UCSD-AML1 (cell line): ENCODE data around the gene KLK1.

ENCODE experiments used
- DNase-seq: peaks from one replicate; lab custom pipeline; 2025; ENCODE audit not compliant: unreplicated experiment; lab: John Stamatoyannopoulos, UW

The KLK1 gene

DNA sequence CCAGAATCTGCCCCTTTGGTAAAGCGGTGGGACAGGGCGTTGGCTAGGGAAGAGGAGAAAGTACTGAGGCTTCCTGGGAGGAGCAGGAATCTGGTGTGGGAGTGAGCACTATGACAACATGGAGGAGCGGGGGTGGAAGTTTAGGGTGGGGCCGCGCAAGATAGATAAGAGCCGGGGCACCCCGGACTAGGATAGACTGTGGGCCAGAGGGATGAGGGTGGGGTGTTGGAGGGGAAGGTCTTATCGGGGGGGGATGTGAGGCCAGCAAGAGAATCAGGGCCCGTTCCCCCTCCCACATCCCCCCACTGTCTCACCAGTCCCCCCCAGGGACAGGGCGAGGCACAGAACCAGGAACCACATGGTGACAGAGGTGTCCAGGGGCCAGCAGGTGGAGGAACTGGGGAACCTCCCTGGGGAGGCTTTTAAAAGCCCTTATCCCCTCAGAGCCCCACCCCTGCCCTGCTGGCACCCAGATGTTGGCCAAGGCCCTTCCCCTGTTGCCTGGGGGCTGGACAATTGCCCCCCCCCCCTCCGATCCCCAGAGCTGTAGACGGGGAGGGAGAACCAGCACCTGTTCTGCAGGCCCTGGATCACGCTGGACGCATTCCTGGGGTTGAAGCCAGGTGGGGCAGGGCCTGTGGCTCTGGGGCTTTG, at the start of gene KLK1:
TSS of gene KLK1 (minus strand) at position 399 of the 654 bp plus-strand sequence. CDS start at position 360, 39 bp downstream.
- DNase-seq, result no peak

DNA sequence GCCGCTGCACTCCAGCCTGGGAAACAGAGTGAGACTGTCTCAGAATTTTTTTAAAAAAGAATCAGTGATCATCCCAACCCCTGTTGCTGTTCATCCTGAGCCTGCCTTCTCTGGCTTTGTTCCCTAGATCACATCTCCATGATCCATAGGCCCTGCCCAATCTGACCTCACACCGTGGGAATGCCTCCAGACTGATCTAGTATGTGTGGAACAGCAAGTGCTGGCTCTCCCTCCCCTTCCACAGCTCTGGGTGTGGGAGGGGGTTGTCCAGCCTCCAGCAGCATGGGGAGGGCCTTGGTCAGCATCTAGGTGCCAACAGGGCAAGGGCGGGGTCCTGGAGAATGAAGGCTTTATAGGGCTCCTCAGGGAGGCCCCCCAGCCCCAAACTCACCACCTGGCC, 49.5 kb upstream of the KLK1 start, which contains the start of gene KLK2:
TSS of gene KLK2 (plus strand) at position 384 of the 400 bp plus-strand sequence. CDS start 35 bp downstream, outside the sequence.
- no peak for DNase-seq

DNA sequence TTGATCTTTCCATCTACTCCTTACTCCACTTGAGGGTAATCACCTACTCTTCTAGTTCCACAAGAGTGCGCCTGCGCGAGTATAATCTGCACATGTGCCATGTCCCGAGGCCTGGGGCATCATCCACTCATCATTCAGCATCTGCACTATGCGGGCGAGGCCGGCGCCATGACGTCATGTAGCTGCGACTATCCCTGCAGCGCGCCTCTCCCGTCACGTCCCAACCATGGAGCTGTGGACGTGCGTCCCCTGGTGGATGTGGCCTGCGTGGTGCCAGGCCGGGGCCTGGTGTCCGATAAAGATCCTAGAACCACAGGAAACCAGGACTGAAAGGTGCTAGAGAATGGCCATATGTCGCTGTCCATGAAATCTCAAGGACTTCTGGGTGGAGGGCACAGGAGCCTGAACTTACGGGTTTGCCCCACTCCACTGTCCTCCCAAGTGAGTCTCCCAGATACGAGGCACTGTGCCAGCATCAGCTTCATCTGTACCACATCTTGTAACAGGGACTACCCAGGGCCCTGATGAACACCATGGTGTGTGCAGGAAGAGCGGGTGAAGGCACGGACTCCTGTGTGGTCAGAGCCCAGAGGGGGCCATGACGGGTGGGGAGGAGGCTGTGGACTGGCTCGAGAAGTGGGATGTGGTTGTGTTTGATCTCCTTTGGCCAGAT, 47.0 kb upstream of the KLK1 start:
- DNase-seq, result no peak

DNA sequence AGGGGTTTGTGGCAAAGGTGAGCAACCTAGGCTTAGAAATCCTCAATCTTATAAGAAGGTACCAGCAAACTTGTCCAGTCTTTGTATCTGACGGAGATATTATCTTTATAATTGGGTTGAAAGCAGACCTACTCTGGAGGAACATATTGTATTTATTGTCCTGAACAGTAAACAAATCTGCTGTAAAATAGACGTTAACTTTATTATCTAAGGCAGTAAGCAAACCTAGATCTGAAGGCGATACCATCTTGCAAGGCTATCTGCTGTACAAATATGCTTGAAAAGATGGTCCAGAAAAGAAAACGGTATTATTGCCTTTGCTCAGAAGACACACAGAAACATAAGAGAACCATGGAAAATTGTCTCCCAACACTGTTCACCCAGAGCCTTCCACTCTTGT, 45.9 kb upstream of the KLK1 start:
- no peak for DNase-seq

DNA sequence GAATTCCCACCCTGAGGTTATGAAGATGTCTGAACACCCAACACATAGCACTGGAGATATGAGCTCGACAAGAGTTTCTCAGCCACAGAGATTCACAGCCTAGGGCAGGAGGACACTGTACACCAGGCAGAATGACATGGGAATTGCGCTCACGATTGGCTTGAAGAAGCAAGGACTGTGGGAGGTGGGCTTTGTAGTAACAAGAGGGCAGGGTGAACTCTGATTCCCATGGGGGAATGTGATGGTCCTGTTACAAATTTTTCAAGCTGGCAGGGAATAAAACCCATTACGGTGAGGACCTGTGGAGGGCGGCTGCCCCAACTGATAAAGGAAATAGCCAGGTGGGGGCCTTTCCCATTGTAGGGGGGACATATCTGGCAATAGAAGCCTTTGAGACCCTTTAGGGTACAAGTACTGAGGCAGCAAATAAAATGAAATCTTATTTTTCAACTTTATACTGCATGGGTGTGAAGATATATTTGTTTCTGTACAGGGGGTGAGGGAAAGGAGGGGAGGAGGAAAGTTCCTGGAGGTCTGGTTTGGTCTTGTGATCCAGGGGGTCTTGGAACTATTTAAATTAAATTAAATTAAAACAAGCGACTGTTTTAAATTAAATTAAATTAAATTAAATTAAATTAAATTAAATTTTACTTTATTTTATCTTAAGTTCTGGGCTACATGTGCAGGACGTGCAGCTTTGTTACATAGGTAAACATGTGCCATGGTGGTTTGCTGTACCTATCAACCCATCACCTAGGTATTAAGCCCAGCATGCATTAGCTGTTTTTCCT, 38.1 kb upstream of the KLK1 start:
- no peak for DNase-seq

DNA sequence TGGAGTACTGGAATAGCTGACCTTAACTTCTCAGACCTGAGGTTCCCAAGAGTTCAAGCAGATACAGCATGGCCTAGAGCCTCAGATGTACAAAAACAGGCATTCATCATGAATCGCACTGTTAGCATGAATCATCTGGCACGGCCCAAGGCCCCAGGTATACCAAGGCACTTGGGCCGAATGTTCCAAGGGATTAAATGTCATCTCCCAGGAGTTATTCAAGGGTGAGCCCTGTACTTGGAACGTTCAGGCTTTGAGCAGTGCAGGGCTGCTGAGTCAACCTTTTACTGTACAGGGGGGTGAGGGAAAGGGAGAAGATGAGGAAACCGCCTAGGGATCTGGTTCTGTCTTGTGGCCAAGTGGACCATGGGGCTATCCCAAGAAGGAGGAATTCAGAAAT, 37.4 kb upstream of the KLK1 start:
- DNase-seq, result no peak

DNA sequence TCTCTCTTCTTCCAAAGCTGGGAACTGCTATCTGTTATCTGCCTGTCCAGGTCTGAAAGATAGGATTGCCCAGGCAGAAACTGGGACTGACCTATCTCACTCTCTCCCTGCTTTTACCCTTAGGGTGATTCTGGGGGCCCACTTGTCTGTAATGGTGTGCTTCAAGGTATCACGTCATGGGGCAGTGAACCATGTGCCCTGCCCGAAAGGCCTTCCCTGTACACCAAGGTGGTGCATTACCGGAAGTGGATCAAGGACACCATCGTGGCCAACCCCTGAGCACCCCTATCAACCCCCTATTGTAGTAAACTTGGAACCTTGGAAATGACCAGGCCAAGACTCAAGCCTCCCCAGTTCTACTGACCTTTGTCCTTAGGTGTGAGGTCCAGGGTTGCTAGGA, 36.3 kb upstream of the KLK1 start:
- no peak for DNase-seq

DNA sequence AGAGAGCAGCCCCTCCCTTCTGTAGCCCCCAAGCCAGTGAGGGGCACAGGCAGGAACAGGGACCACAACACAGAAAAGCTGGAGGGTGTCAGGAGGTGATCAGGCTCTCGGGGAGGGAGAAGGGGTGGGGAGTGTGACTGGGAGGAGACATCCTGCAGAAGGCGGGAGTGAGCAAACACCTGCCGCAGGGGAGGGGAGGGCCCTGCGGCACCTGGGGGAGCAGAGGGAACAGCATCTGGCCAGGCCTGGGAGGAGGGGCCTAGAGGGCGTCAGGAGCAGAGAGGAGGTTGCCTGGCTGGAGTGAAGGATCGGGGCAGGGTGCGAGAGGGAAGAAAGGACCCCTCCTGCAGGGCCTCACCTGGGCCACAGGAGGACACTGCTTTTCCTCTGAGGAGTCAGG, 35.3 kb upstream of the KLK1 start:
- no peak for DNase-seq

DNA sequence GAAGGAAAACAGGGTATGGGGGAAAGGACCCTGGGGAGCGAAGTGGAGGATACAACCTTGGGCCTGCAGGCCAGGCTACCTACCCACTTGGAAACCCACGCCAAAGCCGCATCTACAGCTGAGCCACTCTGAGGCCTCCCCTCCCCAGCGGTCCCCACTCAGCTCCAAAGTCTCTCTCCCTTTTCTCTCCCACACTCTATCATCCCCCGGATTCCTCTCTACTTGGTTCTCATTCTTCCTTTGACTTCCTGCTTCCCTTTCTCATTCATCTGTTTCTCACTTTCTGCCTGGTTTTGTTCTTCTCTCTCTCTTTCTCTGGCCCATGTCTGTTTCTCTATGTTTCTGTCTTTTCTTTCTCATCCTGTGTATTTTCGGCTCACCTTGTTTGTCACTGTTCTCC, 33.8 kb upstream of the KLK1 start:
- no peak for DNase-seq

DNA sequence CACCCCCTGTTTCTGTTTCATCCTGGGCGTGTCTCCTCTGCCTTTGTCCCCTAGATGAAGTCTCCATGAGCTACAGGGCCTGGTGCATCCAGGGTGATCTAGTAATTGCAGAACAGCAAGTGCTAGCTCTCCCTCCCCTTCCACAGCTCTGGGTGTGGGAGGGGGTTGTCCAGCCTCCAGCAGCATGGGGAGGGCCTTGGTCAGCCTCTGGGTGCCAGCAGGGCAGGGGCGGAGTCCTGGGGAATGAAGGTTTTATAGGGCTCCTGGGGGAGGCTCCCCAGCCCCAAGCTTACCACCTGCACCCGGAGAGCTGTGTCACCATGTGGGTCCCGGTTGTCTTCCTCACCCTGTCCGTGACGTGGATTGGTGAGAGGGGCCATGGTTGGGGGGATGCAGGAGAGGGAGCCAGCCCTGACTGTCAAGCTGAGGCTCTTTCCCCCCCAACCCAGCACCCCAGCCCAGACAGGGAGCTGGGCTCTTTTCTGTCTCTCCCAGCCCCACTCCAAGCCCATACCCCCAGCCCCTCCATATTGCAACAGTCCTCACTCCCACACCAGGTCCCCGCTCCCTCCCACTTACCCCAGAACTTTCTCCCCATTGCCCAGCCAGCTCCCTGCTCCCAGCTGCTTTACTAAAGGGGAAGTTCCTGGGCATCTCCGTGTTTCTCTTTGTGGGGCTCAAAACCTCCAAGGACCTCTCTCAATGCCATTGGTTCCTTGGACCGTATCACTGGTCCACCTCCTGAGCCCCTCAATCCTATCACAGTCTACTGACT, 31.2 kb upstream of the KLK1 start, which contains the start of gene KLK3:
TSS of gene KLK3 (plus strand) at position 280 of the 775 bp plus-strand sequence. CDS start at position 321, 41 bp downstream.
- no peak for DNase-seq

DNA sequence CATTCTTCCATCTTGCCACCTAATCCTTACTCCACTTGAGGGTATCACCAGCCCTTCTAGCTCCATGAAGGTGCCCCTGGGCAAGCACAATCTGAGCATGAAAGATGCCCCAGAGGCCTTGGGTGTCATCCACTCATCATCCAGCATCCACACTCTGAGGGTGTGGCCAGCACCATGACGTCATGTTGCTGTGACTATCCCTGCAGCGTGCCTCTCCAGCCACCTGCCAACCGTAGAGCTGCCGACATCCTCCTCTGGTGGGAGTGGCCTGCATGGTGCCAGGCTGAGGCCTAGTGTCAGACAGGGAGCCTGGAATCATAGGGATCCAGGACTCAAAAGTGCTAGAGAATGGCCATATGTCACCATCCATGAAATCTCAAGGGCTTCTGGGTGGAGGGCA, 28.0 kb upstream of the KLK1 start:
- DNase-seq, result no peak

DNA sequence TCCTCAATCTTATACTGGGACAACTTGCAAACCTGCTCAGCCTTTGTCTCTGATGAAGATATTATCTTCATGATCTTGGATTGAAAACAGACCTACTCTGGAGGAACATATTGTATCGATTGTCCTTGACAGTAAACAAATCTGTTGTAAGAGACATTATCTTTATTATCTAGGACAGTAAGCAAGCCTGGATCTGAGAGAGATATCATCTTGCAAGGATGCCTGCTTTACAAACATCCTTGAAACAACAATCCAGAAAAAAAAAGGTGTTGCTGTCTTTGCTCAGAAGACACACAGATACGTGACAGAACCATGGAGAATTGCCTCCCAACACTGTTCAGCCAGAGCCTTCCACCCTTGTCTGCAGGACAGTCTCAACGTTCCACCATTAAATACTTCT, 27.2 kb upstream of the KLK1 start:
- no peak for DNase-seq

DNA sequence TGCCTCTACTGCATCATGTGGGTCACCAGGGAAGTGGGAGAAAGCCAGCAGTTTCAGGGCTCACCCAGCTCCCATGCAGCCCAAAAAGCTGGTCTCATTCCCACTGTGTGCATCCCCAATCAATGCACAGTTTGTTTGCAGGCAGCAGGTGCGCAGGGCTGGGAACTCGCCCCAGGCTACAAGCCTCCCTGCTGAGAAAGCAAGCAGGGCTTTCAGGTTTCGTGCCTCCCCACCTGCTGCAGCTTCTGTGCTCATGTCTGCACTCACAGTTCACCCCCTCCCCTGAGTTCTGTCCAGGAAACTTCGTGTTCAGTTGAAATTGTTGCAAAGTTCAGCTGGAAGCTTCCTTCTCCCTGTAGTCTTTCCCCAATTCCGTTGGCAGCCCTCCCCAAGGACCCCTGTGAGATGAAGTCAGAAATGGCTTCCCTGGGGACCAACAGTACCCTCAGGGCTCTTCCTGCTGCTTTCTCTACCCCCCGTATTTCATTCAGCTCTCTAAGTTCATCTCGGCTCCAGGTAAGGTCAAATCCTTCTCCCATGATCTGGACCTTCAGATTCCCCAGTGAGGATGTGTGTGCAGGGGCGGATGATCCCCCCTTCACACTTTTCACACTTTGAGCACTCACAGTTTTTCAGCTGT, 20.8 kb upstream of the KLK1 start:
- DNase-seq, result no peak

DNA sequence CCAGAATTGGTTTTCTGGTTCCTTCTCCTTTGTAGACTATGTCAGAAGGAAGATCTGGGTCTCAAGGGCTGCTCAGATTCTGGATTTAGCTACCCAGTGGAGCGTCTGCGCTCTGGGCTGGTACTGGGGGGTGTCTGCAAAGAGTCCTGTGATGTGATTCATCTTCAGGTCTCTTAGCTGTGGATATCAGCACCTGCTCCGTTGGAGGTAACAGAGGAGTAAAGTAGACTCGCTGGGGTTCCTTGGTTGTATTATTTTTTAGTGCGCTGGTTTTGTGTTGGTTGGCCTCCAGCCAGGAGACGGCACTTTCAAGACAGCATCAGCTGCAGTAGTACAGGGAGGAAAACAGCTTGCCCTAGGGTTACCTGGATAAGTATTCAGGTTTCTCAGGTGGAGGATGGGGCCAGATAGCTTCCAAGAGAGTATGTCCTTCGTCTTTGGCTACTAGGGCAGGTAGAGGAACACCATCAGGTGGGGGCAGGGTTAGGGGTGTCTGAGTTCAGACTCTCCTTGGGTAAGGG, 20.2 kb upstream of the KLK1 start:
- DNase-seq, result no peak

DNA sequence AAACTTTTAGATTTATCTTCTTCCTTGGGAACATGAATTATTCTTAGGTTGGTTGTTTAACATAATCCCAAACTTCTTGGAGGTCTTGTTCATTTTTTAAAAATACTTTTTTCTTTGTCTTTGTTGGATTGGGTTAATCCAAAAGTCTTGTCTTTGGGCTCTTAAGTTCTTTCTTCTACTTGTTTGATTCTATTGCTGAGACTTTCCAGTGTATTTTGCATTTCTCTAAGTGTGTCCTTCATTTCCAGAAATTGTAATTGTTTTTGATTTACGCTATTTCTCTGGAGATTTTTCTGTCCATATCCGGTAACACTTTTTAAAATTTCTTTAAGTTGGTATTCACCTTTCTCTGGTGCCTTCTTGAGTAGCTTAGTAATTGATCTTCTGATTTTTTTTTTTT, 19.6 kb upstream of the KLK1 start:
- DNase-seq, result no peak

DNA sequence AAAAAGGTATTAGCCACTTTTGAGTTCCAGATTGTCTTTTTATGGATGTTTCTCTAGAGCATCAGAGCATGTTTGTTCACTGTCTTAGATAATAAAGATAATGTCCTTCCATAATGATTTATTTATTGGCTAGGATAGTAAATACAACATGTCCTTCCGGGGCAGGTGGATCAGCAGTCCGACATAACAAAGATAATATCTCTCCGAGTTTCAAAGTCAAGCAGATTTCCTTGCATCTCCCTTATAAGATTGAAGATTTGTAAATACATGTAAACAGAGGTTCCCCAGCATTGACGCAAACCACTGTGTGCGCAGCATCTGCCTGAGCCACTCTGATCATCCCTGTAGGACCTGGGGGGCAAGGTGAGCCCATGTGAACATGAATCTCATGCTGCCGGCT, 18.5 kb upstream of the KLK1 start:
- no peak for DNase-seq

DNA sequence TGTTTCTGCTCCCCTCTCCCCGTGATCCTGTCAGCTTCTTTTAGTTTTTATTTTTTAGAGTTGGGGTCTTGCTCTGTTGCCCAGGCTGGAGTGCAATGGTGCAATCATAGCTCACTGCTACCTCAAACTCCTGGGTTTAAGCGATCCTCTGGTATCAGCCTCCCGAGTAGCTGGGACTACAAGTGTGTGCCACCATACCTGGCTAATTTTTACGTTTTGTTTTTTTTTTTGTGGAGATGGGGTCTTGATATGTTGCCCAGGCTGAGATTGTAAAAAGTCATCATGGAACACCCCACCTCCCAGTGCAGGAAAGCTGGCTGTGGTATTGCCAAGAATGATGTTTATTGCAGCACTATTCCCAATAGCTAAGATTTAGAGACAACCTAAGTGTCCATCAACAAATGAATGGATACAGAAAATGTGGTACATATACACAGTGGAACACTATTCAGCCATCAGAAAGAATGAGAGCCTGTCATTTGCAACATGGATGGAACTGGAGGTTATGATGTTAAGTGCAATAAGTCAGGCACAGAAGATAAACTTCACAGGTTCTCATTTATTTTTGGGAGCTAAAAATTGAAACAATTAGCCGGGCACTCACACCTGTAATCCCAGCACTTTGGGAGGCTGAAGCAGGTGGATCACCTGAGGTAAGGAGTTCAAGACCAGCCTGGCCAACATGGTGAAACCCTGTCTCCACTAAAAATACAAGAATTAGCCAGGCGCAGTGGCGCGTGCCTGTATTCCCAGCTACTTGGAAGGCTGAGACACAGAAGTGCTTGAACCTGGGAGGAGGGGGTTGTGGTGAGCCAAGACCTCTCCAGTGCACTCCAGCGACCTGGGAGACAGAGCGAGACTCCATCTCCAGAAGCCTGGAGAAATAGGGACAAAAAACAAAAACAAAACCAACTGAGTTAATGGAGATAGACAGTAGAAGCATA, 16.4 kb upstream of the KLK1 start:
- DNase-seq, result no peak

DNA sequence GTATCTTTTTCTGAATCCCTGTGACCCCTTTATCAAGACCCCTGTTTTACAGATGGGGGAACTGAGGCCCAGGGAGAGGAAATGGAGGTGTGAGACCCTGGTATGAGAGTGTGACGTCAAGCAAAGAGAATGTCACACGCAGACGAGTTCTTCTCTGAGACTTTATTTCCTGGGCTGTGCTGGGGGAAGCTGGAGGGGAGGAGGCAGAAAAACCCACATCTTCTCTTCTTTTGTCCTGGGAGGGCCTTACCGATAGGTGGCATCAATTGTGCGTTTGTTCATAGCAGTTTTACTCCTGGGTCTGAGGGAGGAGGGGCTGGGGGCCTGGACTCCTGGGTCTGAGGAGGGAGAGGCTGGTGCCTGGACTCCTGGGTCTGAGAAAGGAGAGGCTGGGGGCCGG, 14.7 kb upstream of the KLK1 start:
- no peak for DNase-seq

DNA sequence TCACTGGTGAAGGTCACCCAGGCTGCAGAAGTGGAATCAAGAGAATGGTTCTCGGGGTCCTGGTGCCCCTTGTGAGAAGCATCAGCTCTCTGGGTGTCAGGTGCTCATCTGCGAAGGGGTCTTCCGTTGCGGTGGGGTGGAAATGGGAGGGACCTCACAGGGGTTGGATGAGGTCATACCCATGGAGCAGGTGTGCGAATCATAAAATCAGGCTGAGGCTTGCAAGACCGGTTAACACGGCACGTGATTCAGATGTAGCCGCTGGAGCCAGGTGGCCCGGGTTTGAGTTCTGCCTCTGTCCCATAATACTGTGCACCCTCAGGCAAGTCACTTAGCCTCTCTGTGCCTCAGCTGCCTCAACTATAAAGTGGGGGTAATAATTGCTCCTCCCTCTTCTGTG, 13.7 kb upstream of the KLK1 start:
- DNase-seq, result no peak
